ENCODE measurements around the gene IL32. TPM values are rescaled to one million over a fixed set of nuclear protein-coding genes. Genes with fewer than 3 reads are reported as not detected.

The IL32 gene
- total RNA-seq, 1 experiment from 2014 or later = 4.7 TPM

GRCh38 chr16:3087243-3088235 lies 22.1 kb downstream of the IL32 start (continued):
- peak; percentile 43; the same call in 1 of the 2 replicates for TF ChIP-seq ARID4B (CRISPR knock-in tag; IDR thresholded peaks at IDR 0.05; ENCODE audit: borderline replicate concordance)
- 0 out of 2 replicates have a peak, but pooled peaks have one; percentile 36 for TF ChIP-seq TCF7 (CRISPR knock-in tag; IDR thresholded peaks at IDR 0.05; ENCODE audit: low read depth)
- no peak for TF ChIP-seq IRF2 (CRISPR knock-in tag; IDR thresholded peaks at IDR 0.05; ENCODE audit: borderline replicate concordance, low read depth)
- TF ChIP-seq ATF2 (CRISPR knock-in tag; IDR thresholded peaks at IDR 0.05; ENCODE audit: borderline replicate concordance, low read depth) = no peak
- TF ChIP-seq MAX (CRISPR knock-in tag; IDR thresholded peaks at IDR 0.05) = no peak
- TF ChIP-seq ZNF416 (CRISPR knock-in tag; IDR thresholded peaks at IDR 0.05) = no peak
- no peak for TF ChIP-seq E2F4 (CRISPR knock-in tag; IDR thresholded peaks at IDR 0.05; ENCODE audit: borderline replicate concordance, low read depth)
- TF ChIP-seq GTF2I (CRISPR knock-in tag; conservative IDR thresholded peaks at IDR 0.05) = no peak
- TF ChIP-seq ZNF396 (CRISPR knock-in tag; IDR thresholded peaks at IDR 0.05; ENCODE audit: borderline replicate concordance) = no peak
- TF ChIP-seq SP1 (CRISPR knock-in tag; conservative IDR thresholded peaks at IDR 0.05) = no peak
- no peak for TF ChIP-seq ZBTB21 (CRISPR knock-in tag; IDR thresholded peaks at IDR 0.05; ENCODE audit: borderline replicate concordance)
- TF ChIP-seq MYBL2 (CRISPR knock-in tag; IDR thresholded peaks at IDR 0.05) = no peak
- no peak for TF ChIP-seq ZNF281 (CRISPR knock-in tag; IDR thresholded peaks at IDR 0.05)
- TF ChIP-seq IRF1 (CRISPR knock-in tag; IDR thresholded peaks at IDR 0.05) = no peak
- TF ChIP-seq ZNF512 (CRISPR knock-in tag; IDR thresholded peaks at IDR 0.05; ENCODE audit: borderline replicate concordance) = no peak
- no peak for TF ChIP-seq SOX15 (CRISPR knock-in tag; IDR thresholded peaks at IDR 0.05)
- no peak for TF ChIP-seq CTCF (IDR thresholded peaks at IDR 0.05)
- no peak for TF ChIP-seq ATF3 (CRISPR knock-in tag; conservative IDR thresholded peaks at IDR 0.05)
- TF ChIP-seq ZNF121 (CRISPR knock-in tag; IDR thresholded peaks at IDR 0.05) = no peak
- TF ChIP-seq ZBTB43 (CRISPR knock-in tag; IDR thresholded peaks at IDR 0.05) = no peak

Measured in WTC11 (cell line).